ENCODE data around the gene PTK6. TPM values are rescaled to one million over a fixed set of nuclear protein-coding genes. Genes with fewer than 3 reads are reported as not detected.
A peak's percentile ranks its signal among the peaks of the same experiment; 100 is the strongest.

The PTK6 gene
- total RNA-seq, 4 donors from 2014 or later, result under 0.01 TPM; not detected in 2

- H3K9me3 ChIP-seq, result no peaks in the 10 kb centered on the region
- peaks cover 0 to 6% of the 10 kb centered on the region in 2 donors for H3K4me1 ChIP-seq
- no peaks in the 10 kb centered on the region for H3K27me3 ChIP-seq
- no peak overlapping the region for H3K4me3 ChIP-seq
- intact Hi-C loops (cut with DNase I; ENCODE audit: low total_unique reads), result no loop called here
- no peaks in the 10 kb centered on the region for H3K36me3 ChIP-seq
- no peak for DNase-seq
- no peak overlapping the region for H3K27ac ChIP-seq
- TF ChIP-seq CTCF (IDR thresholded peaks at IDR 0.05) (no peak), POLR2A (IDR thresholded peaks at IDR 0.05) (no peak)
Measured at GRCh38 chr20:63527184-63527583, 10.0 kb downstream of the PTK6 start.

GRCh38 chr20:63525971-63526370 lies 11.2 kb downstream of the PTK6 start:
- no peak for TF ChIP-seq POLR2A (IDR thresholded peaks at IDR 0.05)
- TF ChIP-seq CTCF (IDR thresholded peaks at IDR 0.05), result no peak
- Histone ChIP-seq H3K9me3 (no peaks in the 10 kb centered on the region), H3K27ac (no peak overlapping the region), H3K36me3 (no peaks in the 10 kb centered on the region), H3K4me3 (no peak overlapping the region), H3K27me3 (no peaks in the 10 kb centered on the region), H3K4me1 (peaks cover 0 to 16% of the 10 kb centered on the region in 2 donors)
- DNase-seq, result no peak
- intact Hi-C loops (cut with DNase I; ENCODE audit: low total_unique reads), result no loop called here

- no peaks in the 10 kb centered on the region for H3K36me3 ChIP-seq
- no peaks in the 10 kb centered on the region for H3K27me3 ChIP-seq
- TF ChIP-seq POLR2A (IDR thresholded peaks at IDR 0.05), result no peak
- TF ChIP-seq CTCF (IDR thresholded peaks at IDR 0.05), result no peak
- H3K4me3 ChIP-seq, result no peak overlapping the region
- no peak overlapping the region for H3K27ac ChIP-seq
- H3K4me1 ChIP-seq, result peaks cover 0 to 16% of the 10 kb centered on the region in 2 donors
- no peaks in the 10 kb centered on the region for H3K9me3 ChIP-seq
- intact Hi-C loops (cut with DNase I; ENCODE audit: low total_unique reads), result no loop called here
- no peak for DNase-seq
Measured at GRCh38 chr20:63525185-63525584, 12.0 kb downstream of the PTK6 start.

- H3K4me1 ChIP-seq, result peaks cover 0 to 26% of the 10 kb centered on the region in 2 donors
- H3K9me3 ChIP-seq, result no peaks in the 10 kb centered on the region
- no peaks in the 10 kb centered on the region for H3K36me3 ChIP-seq
- H3K27me3 ChIP-seq, result no peaks in the 10 kb centered on the region
- DNase-seq, result peak in 1 of 2 donors; percentile 20
- TF ChIP-seq CTCF (IDR thresholded peaks at IDR 0.05) (no peak), POLR2A (IDR thresholded peaks at IDR 0.05) (no peak)
- no peak overlapping the region for H3K4me3 ChIP-seq
- no peak overlapping the region for H3K27ac ChIP-seq
- intact Hi-C loops (cut with DNase I; ENCODE audit: low total_unique reads), result no loop called here
Measured at GRCh38 chr20:63522981-63523611, 14.1 kb downstream of the PTK6 start.

GRCh38 chr20:63522091-63522868 lies 14.9 kb downstream of the PTK6 start:
- peak in 1 of 2 donors; percentile 14 for DNase-seq

More at GRCh38 chr20:63522091-63522868, 14.9 kb downstream of the PTK6 start:
- Histone ChIP-seq H3K27me3 (no peaks in the 10 kb centered on the region), H3K4me3 (peak overlapping the region in 1 of 2 donors; percentile 94), H3K36me3 (no peaks in the 10 kb centered on the region), H3K27ac (no peak overlapping the region), H3K9me3 (no peaks in the 10 kb centered on the region), H3K4me1 (peaks cover 0 to 26% of the 10 kb centered on the region in 2 donors)
- TF ChIP-seq CTCF (IDR thresholded peaks at IDR 0.05) (no peak), POLR2A (IDR thresholded peaks at IDR 0.05) (no peak)
- intact Hi-C loops (cut with DNase I; ENCODE audit: low total_unique reads), result no loop called here
